Stomach (tissue), 4 donors: ENCODE data around the gene GPR180.

ENCODE experiments used
- POLR2A ChIP-seq, 4 donors: fragments of 450-650 bp; IDR thresholded peaks; one replicate each; pipeline ENCODE4 v1.6.1; 2016; ENCODE audit warnings: antibody characterized with exemption in 4 of 4, control low read depth in 2 of 4, mild to moderate bottlenecking in 1 of 4, moderate library complexity in 1 of 4
- POLR2AphosphoS5 ChIP-seq, 3 donors: sonication (generic); formaldehyde crosslinking; IDR thresholded peaks; one replicate each; pipeline ENCODE4 v1.6.1; 2016; ENCODE audit warnings: antibody characterized with exemption in 3 of 3
- TF ChIP-seq, protein P1 (sequence below), 7 experiments: fragments of 450-650 bp in 4 of 7; fragments of 200-600 bp in 3 of 7; sonication (generic) in 3 of 7; IDR thresholded peaks; one replicate each; pipeline ENCODE4 v1.5.1; 2016 to 2019; ENCODE audit warnings: antibody characterized with exemption in 7 of 7, control low read depth in 2 of 7, mild to moderate bottlenecking in 1 of 7

DNA sequence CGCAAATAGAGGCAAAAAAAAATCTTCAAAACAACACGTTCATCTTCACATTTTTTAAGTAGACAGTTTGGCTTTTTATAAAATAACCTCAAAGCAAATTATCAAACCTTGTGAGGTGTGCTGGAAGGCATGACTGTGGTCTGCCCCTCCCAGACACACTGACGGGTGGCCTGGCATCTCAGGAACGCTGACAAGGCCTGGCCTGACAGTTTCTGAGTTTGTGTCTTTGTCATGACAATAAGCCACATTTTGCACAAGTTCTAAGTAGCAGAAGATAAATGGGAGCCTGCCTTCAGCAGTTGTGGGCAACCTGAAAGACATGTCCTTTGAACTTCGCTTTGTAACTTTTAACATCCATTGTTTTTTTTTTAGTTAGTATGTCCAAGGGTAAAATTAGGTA, 72.2 kb downstream of the GPR180 start:
- TF ChIP-seq, protein P1, sequence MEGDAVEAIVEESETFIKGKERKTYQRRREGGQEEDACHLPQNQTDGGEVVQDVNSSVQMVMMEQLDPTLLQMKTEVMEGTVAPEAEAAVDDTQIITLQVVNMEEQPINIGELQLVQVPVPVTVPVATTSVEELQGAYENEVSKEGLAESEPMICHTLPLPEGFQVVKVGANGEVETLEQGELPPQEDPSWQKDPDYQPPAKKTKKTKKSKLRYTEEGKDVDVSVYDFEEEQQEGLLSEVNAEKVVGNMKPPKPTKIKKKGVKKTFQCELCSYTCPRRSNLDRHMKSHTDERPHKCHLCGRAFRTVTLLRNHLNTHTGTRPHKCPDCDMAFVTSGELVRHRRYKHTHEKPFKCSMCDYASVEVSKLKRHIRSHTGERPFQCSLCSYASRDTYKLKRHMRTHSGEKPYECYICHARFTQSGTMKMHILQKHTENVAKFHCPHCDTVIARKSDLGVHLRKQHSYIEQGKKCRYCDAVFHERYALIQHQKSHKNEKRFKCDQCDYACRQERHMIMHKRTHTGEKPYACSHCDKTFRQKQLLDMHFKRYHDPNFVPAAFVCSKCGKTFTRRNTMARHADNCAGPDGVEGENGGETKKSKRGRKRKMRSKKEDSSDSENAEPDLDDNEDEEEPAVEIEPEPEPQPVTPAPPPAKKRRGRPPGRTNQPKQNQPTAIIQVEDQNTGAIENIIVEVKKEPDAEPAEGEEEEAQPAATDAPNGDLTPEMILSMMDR (IDR thresholded peaks at IDR 0.05) = no peak
- TF ChIP-seq POLR2AphosphoS5 (IDR thresholded peaks at IDR 0.05) (no peak), POLR2A (IDR thresholded peaks at IDR 0.05) (no peak)
